Panc1 (cell line): Measurements from ENCODE around the gene ZNF862.

Experiments used
- CTCF ChIP-seq: fragments of 450-650 bp; IDR thresholded peaks from 2 replicates; pipeline ENCODE4 v1.5.1; 2017; ENCODE audit warnings: mild to moderate bottlenecking
- POLR2AphosphoS5 ChIP-seq: IDR thresholded peaks from 2 replicates; pipeline ENCODE4 v1.6.1; 2012; ENCODE audit warnings: mild to moderate bottlenecking, low read depth, low read length, moderate library complexity
- REST ChIP-seq, 2 experiments: IDR thresholded peaks; 2 replicates each; pipeline ENCODE4 v1.6.1; 2011 to 2012; ENCODE audit warnings: low read depth in 2 of 2, control low read depth in 1 of 2, low read length in 1 of 2, mild to moderate bottlenecking in 1 of 2, moderate library complexity in 1 of 2; ENCODE audit not compliant: insufficient read depth in 1 of 2
- SIN3A ChIP-seq: IDR thresholded peaks from 2 replicates; pipeline ENCODE4 v1.6.1; 2012; ENCODE audit warnings: low read depth, mild to moderate bottlenecking, low read length, moderate library complexity, borderline replicate concordance; ENCODE audit not compliant: insufficient read depth
- TCF7L2 ChIP-seq: IDR thresholded peaks from 2 replicates; pipeline ENCODE4 v1.6.1; 2011; ENCODE audit warnings: mild to moderate bottlenecking, low read depth, low read length, inconsistent platforms

- TF ChIP-seq CTCF (no peak), POLR2AphosphoS5 (no peak), REST (IDR thresholded peaks at IDR 0.05; ENCODE audit: insufficient read depth in 1 of 2, low read depth in 2 of 2, low read length in 1 of 2) (no peak), TCF7L2 (no peak), SIN3A (no peak)
Measured at GRCh38 chr7:149877890-149878522, 39.8 kb downstream of the ZNF862 start.
